ENCODE measurements around the gene KCNT2.

DNA sequence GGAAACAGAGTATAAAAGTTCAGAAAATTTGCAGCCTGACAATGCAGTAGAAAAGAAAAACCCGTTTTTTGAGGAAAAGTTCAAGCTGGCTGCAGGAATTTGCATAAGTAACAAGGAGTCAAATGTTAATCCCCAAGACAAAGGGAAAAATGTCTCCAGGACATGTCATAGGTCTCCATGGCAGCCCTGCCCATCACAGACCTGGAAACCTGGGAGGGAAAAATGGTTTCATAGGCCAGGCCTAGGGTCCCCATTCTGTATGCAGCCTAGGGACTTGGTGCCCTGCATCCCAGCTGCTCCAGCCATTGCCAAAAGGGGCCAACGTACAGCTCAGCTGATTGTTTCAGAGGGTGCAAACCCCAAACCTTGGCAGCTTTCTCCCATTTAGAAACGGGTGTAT is 3.6 kb upstream of the KCNT2 start:
- TF ChIP-seq POLR2A (IDR thresholded peaks at IDR 0.05): no peak
- TF ChIP-seq, protein P1, sequence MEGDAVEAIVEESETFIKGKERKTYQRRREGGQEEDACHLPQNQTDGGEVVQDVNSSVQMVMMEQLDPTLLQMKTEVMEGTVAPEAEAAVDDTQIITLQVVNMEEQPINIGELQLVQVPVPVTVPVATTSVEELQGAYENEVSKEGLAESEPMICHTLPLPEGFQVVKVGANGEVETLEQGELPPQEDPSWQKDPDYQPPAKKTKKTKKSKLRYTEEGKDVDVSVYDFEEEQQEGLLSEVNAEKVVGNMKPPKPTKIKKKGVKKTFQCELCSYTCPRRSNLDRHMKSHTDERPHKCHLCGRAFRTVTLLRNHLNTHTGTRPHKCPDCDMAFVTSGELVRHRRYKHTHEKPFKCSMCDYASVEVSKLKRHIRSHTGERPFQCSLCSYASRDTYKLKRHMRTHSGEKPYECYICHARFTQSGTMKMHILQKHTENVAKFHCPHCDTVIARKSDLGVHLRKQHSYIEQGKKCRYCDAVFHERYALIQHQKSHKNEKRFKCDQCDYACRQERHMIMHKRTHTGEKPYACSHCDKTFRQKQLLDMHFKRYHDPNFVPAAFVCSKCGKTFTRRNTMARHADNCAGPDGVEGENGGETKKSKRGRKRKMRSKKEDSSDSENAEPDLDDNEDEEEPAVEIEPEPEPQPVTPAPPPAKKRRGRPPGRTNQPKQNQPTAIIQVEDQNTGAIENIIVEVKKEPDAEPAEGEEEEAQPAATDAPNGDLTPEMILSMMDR (IDR thresholded peaks at IDR 0.05): no peak
- TF ChIP-seq POLR2AphosphoS5 (IDR thresholded peaks at IDR 0.05): no peak

Data from gastroesophageal sphincter (tissue), 3 donors.